A673 (cell line): ENCODE measurements around the gene ANP32A. TPM values are rescaled to one million over a fixed set of nuclear protein-coding genes. Genes with fewer than 3 reads are reported as not detected.

Source experiments
- BruUV-seq: library from RNA; stranded (reverse); fragments of 400-500 nt; replicated peaks from 2 replicates; lab custom pipeline; 2021; lab: Mats Ljungman, UMichigan
- CTCF ChIA-PET: fragments of 300-600 bp; sonication (Branson Sonifier 250); formaldehyde crosslinking; loops from one replicate; lab custom pipeline; 2022; ENCODE audit warnings: antibody characterized with exemption; lab: Charles Lee
- POLR2A ChIA-PET: fragments of 300-600 bp; sonication (Branson Sonifier 250); formaldehyde crosslinking; loops from one replicate; lab custom pipeline; 2022; ENCODE audit warnings: antibody characterized with exemption; ENCODE audit not compliant: low non-redundant PET; lab: Charles Lee
- DNase-seq: peaks from one replicate; pipeline ENCODE4 v3.0.0-alpha.2; 2015; ENCODE audit warnings: low spot score
- H3K27ac ChIP-seq: fragments of 200-600 bp; sonication (generic); 2 replicates; pipeline ENCODE4 v1.5.1; 2016; ENCODE audit warnings: mixed run types, low read depth, mild to moderate bottlenecking, mixed read lengths, antibody characterized with exemption, low read length; ENCODE audit not compliant: poor library complexity, severe bottlenecking
- H3K27me3 ChIP-seq: fragments of 200-600 bp; sonication (generic); replicated peaks from 2 replicates; pipeline ENCODE4 v1.6.1; 2017; ENCODE audit warnings: mixed run types, low read depth, mild to moderate bottlenecking, mixed read lengths, antibody characterized with exemption, low read length; ENCODE audit not compliant: insufficient read depth, poor library complexity
- H3K36me3 ChIP-seq: fragments of 200-600 bp; sonication (generic); 2 replicates; pipeline ENCODE4 v1.6.1; 2016; ENCODE audit warnings: mixed run types, mild to moderate bottlenecking, mixed read lengths, antibody characterized with exemption, low read length; ENCODE audit not compliant: insufficient read depth, poor library complexity, severe bottlenecking
- H3K4me1 ChIP-seq: fragments of 200-600 bp; sonication (generic); 2 replicates; pipeline ENCODE4 v1.6.1; 2017; ENCODE audit warnings: mixed run types, mild to moderate bottlenecking, mixed read lengths, antibody characterized with exemption, low read length; ENCODE audit not compliant: insufficient read depth, poor library complexity, severe bottlenecking
- H3K4me3 ChIP-seq: fragments of 200-600 bp; sonication (generic); 2 replicates; pipeline ENCODE4 v1.5.1; 2016; ENCODE audit warnings: low read depth, mixed run types, mild to moderate bottlenecking, mixed read lengths, low read length; ENCODE audit not compliant: poor library complexity, severe bottlenecking
- H3K9me3 ChIP-seq: fragments of 200-600 bp; sonication (generic); 2 replicates; pipeline ENCODE4 v1.6.1; 2016; ENCODE audit warnings: mixed run types, low read depth, mild to moderate bottlenecking, mixed read lengths, antibody characterized with exemption, low read length; ENCODE audit not compliant: poor library complexity, severe bottlenecking
- CTCF ChIP-seq: fragments of 300-800, 200-600 bp; sonication (generic); conservative IDR thresholded peaks from 2 replicates; pipeline ENCODE4 v1.5.1; 2017; ENCODE audit warnings: low read depth, mild to moderate bottlenecking, antibody characterized with exemption, low read length, moderate library complexity, mixed read lengths
- EZH2 ChIP-seq: fragments of 200-600 bp; sonication (generic); IDR thresholded peaks from 2 replicates; pipeline ENCODE4 v1.6.1; 2017; ENCODE audit warnings: borderline replicate concordance, low read depth, mild to moderate bottlenecking, mixed read lengths, antibody characterized with exemption, low read length; ENCODE audit not compliant: poor library complexity, severe bottlenecking
- intact Hi-C: fragments of 100-400 bp; cut with micrococcal nuclease; formaldehyde crosslinking; loops from one replicate; pipeline ENCODE4 v1.10.0; 2022; ENCODE audit not compliant: unreplicated experiment
- total RNA-seq: library from RNA; stranded (reverse); gene quantifications from 2 replicates; pipeline ENCODE4 v1.2.3, GENCODE V29; 2021

The ANP32A gene
- total RNA-seq, 1 experiment from 2014 or later = 331 TPM

GRCh38 chr15:68800875-68801274, 19.8 kb downstream of the ANP32A start:
- Histone ChIP-seq H3K4me1 (peaks cover 7% of the 10 kb centered on the region), H3K27me3 (no peaks in the 10 kb centered on the region), H3K27ac (no peak overlapping the region), H3K9me3 (no peaks in the 10 kb centered on the region), H3K4me3 (no peak overlapping the region), H3K36me3 (peaks cover 4% of the 10 kb centered on the region)
- no peak for DNase-seq
- CTCF ChIA-PET = no interaction called here
- TF ChIP-seq EZH2 = no peak
- TF ChIP-seq CTCF = no peak
- no TSS peak for BruUV-seq
- intact Hi-C loops = no loop called here
- POLR2A ChIA-PET = no interaction called here

GRCh38 chr15:68798346-68799094, 22.2 kb downstream of the ANP32A start:
- ChIA-PET POLR2A (no interaction called here), CTCF (no interaction called here)
- H3K4me3 ChIP-seq = no peak overlapping the region
- BruUV-seq = no TSS peak
- TF ChIP-seq EZH2 (no peak), CTCF (no peak)
- H3K27me3 ChIP-seq = no peaks in the 10 kb centered on the region
- no peak overlapping the region for H3K27ac ChIP-seq
- peaks cover 25% of the 10 kb centered on the region for H3K4me1 ChIP-seq
- no peaks in the 10 kb centered on the region for H3K9me3 ChIP-seq
- no peaks in the 10 kb centered on the region for H3K36me3 ChIP-seq
- no peak for DNase-seq
- intact Hi-C loops = no loop called here

- no peak for TF ChIP-seq EZH2
- no peak for TF ChIP-seq CTCF
- intact Hi-C loops = loop anchor here (2.0 kb wide), 1 partner anchor 19 kb away; no protein-coding TSS in a partner anchor
- no TSS peak for BruUV-seq
These were observed 22.9 kb downstream of the ANP32A start for GRCh38 chr15:68797599-68798345.

More at GRCh38 chr15:68797599-68798345, 22.9 kb downstream of the ANP32A start:
- DNase-seq = no peak
- Histone ChIP-seq H3K4me3 (no peak overlapping the region), H3K27me3 (no peaks in the 10 kb centered on the region), H3K27ac (no peak overlapping the region), H3K36me3 (no peaks in the 10 kb centered on the region), H3K9me3 (no peaks in the 10 kb centered on the region), H3K4me1 (peaks cover 25% of the 10 kb centered on the region)
- ChIA-PET CTCF (no interaction called here), POLR2A (no interaction called here)
